HepG2 (cell line): ENCODE measurements around the gene ADAD1. TPM values are rescaled to one million over a fixed set of nuclear protein-coding genes. Genes with fewer than 3 reads are reported as not detected.

ENCODE experiments used
- ATAC-seq: fragments of 200-7000 bp; cut with Tn5 transposase; 3 replicates; pipeline ENCODE4 v1.9.1; 2020; ENCODE audit warnings: mild to moderate bottlenecking, moderate library complexity
- BruUV-seq: library from RNA; stranded (reverse); fragments of 400-500 nt; replicated peaks from 2 replicates; lab custom pipeline; 2021; lab: Mats Ljungman, UMichigan
- CTCF ChIA-PET: fragments of 300-600 bp; formaldehyde crosslinking; extraction: SDS; loops from one replicate; lab custom pipeline; 2021; ENCODE audit warnings: low total read pairs, inconsistent platforms, low intra/inter-chr PET ratio; lab: Yijun Ruan, JAX
- POLR2A ChIA-PET: fragments of 350-600 bp; sonication (Branson Sonifier 250); formaldehyde crosslinking; loops from one replicate; lab custom pipeline; 2020; ENCODE audit warnings: antibody characterized with exemption, inconsistent platforms; lab: Yijun Ruan, JAX
- DNase-seq: peaks from one replicate; pipeline ENCODE4 v3.0.0-alpha.2; 2015; ENCODE audit warnings: low spot score
- FAIRE-seq: peaks from 3 replicates; lab custom pipeline; 2011; peaks lifted over from hg19 to GRCh38; lab: Jason Lieb, UNC
- H2AFZ ChIP-seq: one replicate; pipeline ENCODE4 v1.6.1; 2011; ENCODE audit warnings: low read length, inconsistent platforms
- H3K27ac ChIP-seq: fragments of 300-600 bp; 3 replicates; pipeline ENCODE4 v1.8.0; 2011; ENCODE audit warnings: mixed run types, mild to moderate bottlenecking, mixed read lengths, low read length, inconsistent platforms; ENCODE audit not compliant: insufficient read depth; ENCODE audit errors: extremely low read length
- H3K27me3 ChIP-seq, 2 experiments: fragments of 200-600 bp in 1 of 2; 2 replicates in 1 of 2; 3 replicates in 1 of 2; pipeline versions ENCODE4 v1.6.0 to v1.8.0; 2011; ENCODE audit warnings: low read length in 2 of 2, mild to moderate bottlenecking in 2 of 2, moderate library complexity in 2 of 2, inconsistent platforms in 1 of 2; ENCODE audit not compliant: insufficient read depth in 2 of 2, control insufficient read depth in 1 of 2
- H3K36me3 ChIP-seq, 2 experiments: fragments of 200-600 bp in 1 of 2; replicated peaks in 1 of 2; 2 replicates in 1 of 2; 3 replicates in 1 of 2; pipeline versions ENCODE4 v1.5.1 to v1.8.0; 2011; ENCODE audit warnings: low read length in 2 of 2, inconsistent platforms in 1 of 2; ENCODE audit not compliant: insufficient read depth in 2 of 2, control insufficient read depth in 1 of 2
- H3K4me1 ChIP-seq: 2 replicates; pipeline ENCODE4 v1.5.1; 2012; ENCODE audit warnings: low read length, inconsistent platforms; ENCODE audit not compliant: insufficient read depth
- H3K4me2 ChIP-seq: 2 replicates; pipeline ENCODE4 v1.6.0; 2011; ENCODE audit warnings: low read depth, low read length, inconsistent platforms
- H3K4me3 ChIP-seq, 3 experiments: fragments of 200-600 bp in 1 of 3; sonication (generic), shearing (Covaris generic) in 1 of 3; replicated peaks in 1 of 3; 2 replicates each; pipeline ENCODE4 v1.5.1; 2011 to 2016; ENCODE audit warnings: low read length in 3 of 3, inconsistent platforms in 2 of 3, low read depth in 2 of 3, mild to moderate bottlenecking in 2 of 3, control low read depth in 1 of 3, mixed read lengths in 1 of 3; ENCODE audit not compliant: insufficient read depth in 1 of 3
- H3K79me2 ChIP-seq: one replicate; pipeline ENCODE4 v1.6.1; 2011; ENCODE audit warnings: low read length, inconsistent platforms; ENCODE audit not compliant: insufficient read depth
- H3K9ac ChIP-seq: 2 replicates; pipeline ENCODE4 v1.6.0; 2011; ENCODE audit warnings: mild to moderate bottlenecking, low read depth, low read length, inconsistent platforms; ENCODE audit not compliant: insufficient read depth
- H3K9me3 ChIP-seq: 2 replicates; pipeline ENCODE4 v1.5.1; 2012; ENCODE audit warnings: mild to moderate bottlenecking, low read length
- H4K20me1 ChIP-seq: 2 replicates; pipeline ENCODE4 v1.6.0; 2011; ENCODE audit warnings: inconsistent platforms, mild to moderate bottlenecking, low read length, moderate library complexity; ENCODE audit not compliant: insufficient read depth
- BRCA1 ChIP-seq: sonication (generic); formaldehyde crosslinking; IDR thresholded peaks from 2 replicates; pipeline ENCODE4 v1.4.0; 2020; ENCODE audit warnings: missing genetic modification reagents
- CEBPG ChIP-seq: IDR thresholded peaks from 2 replicates; pipeline ENCODE4 v1.6.1; 2016
- GFI1 ChIP-seq: sonication (generic); formaldehyde crosslinking; IDR thresholded peaks from 2 replicates; pipeline ENCODE4 v1.5.0; 2020; ENCODE audit warnings: missing genetic modification reagents, mild to moderate bottlenecking, borderline replicate concordance
- ZNF180 ChIP-seq: sonication (generic); formaldehyde crosslinking; IDR thresholded peaks from 2 replicates; pipeline ENCODE4 v1.4.0; 2020; ENCODE audit warnings: low read depth, missing genetic modification reagents, borderline replicate concordance
- ZNF382 ChIP-seq: sonication (generic); formaldehyde crosslinking; IDR thresholded peaks from 2 replicates; pipeline ENCODE4 v1.5.0; 2020; ENCODE audit warnings: missing genetic modification reagents, mild to moderate bottlenecking, borderline replicate concordance
- ZNF44 ChIP-seq: sonication (generic); formaldehyde crosslinking; IDR thresholded peaks from 2 replicates; pipeline ENCODE4 v1.5.1; 2020; ENCODE audit warnings: mild to moderate bottlenecking, missing genetic modification reagents
- WGBS: methylation state at CpG from one replicate; pipeline ENCODE4 v1.1.6; 2017; ENCODE audit warnings: low lambda C conversion rate; 5-methylcytosine and 5-hydroxymethylcytosine counted together
- in situ Hi-C: cut with HindIII; loops from 2 replicates; pipeline ENCODE4 v1.10.0; 2017; ENCODE audit warnings: low pct_unique_long_range_greater_than_20kb; ENCODE audit not compliant: extremely low pct_ligation_motif_present
- intact Hi-C: fragments of 100-400 bp; cut with micrococcal nuclease; formaldehyde crosslinking; loops from one replicate; pipeline ENCODE4 v1.10.0; 2022; ENCODE audit not compliant: unreplicated experiment
- polyA plus RNA-seq, 8 experiments: library from polyadenylated mRNA; depleted of rRNA in 3 of 8; stranded (reverse) in 7 of 8; unstranded in 1 of 8; fragments of >200 nt; fragmentation: Illumina TruSeq in 4 of 8; extraction: Trizol in 4 of 8; gene quantifications; 2 replicates each; pipeline versions ENCODE4 v1.2.1 to v1.2.3, GENCODE V29; 2011 to 2016; ENCODE audit warnings: low read depth in 4 of 8, missing spikeins in 1 of 8, mixed read lengths in 1 of 8; ENCODE audit not compliant: insufficient read depth in 1 of 8
- total RNA-seq, 5 experiments: library from RNA; depleted of rRNA; stranded (reverse); fragments of >200 nt; fragmentation: Illumina TruSeq; extraction: Trizol; gene quantifications; 2 replicates each; pipeline ENCODE4 v1.2.3, GENCODE V29; 2016; ENCODE audit warnings: low read depth in 1 of 5
- TF ChIP-seq, protein P1 (sequence below): sonication (generic); formaldehyde crosslinking; IDR thresholded peaks from 2 replicates; pipeline ENCODE4 v1.4.0; 2020; ENCODE audit warnings: missing genetic modification reagents
- TF ChIP-seq, protein P2 (sequence below): conservative IDR thresholded peaks from 2 replicates; pipeline ENCODE4 v1.6.1; 2018; ENCODE audit warnings: missing genetic modification reagents
- TF ChIP-seq, protein P3 (sequence below), 2 experiments: sonication (generic) in 1 of 2; formaldehyde crosslinking in 1 of 2; IDR thresholded peaks; 2 replicates each; pipeline versions ENCODE4 v1.4.0 to v1.6.1; 2016 to 2020; ENCODE audit warnings: borderline replicate concordance in 1 of 2, low read depth in 1 of 2, mild to moderate bottlenecking in 1 of 2, missing genetic modification reagents in 1 of 2
- TF ChIP-seq, protein P4 (sequence below): sonication (generic); formaldehyde crosslinking; IDR thresholded peaks from 2 replicates; pipeline ENCODE4 v1.5.0; 2020; ENCODE audit warnings: missing genetic modification reagents

ADAD1 gene
- total and polyA plus RNA-seq, 2 of the 13 experiments (the other 11 are each of a cell fraction or from before 2014, with no cell fraction given), result not detected

DNA sequence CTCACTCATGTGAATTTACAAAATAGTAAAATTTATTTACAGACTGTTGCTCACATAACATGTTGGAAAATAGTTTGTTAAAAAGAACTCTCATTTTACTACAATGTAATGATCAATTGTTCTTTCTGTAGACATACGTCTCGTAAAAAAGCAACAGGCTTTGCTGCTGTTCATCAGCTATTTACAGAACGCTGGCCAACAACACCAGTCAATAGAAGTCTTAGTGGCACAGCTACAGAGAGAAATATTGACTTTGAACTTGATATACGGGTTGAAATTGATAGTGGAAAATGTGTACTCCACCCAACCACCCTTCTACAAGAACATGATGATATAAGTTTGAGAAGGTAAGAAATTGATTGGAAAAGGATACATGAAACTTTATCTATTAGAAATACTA lies 47.6 kb upstream of the ADAD1 start:
- H3K9me3 ChIP-seq, result no peaks in the 10 kb centered on the region
- H3K27ac ChIP-seq, result no peak overlapping the region
- BruUV-seq, result no TSS peak
- no peaks in the 10 kb centered on the region for H4K20me1 ChIP-seq
- intact Hi-C loops, result no loop called here
- no peaks in the 10 kb centered on the region for H3K27me3 ChIP-seq
- H3K36me3 ChIP-seq, result peaks cover 1 to 6% of the 10 kb centered on the region in 2 experiments; a peak in 1 of 5 replicates
- DNase-seq (no peak), FAIRE-seq (no peak), ATAC-seq (no peak)
- in situ Hi-C loops, result no loop called here
- H3K4me3 ChIP-seq, result no peak overlapping the region
- no peaks in the 10 kb centered on the region for H3K4me1 ChIP-seq
- no peak overlapping the region for H3K9ac ChIP-seq
- 95% methylated on average over 4 of the region's 4 CpGs for WGBS
- no peak overlapping the region for H3K4me2 ChIP-seq
- ChIA-PET POLR2A (no interaction called here), CTCF (no interaction called here)
- H3K79me2 ChIP-seq, result no peaks in the 10 kb centered on the region
- H2AFZ ChIP-seq, result no peak overlapping the region
- TF ChIP-seq ZNF44 (no peak), ZNF180 (CRISPR knock-in tag) (no peak), BRCA1 (no peak)
- TF ChIP-seq, protein P1, sequence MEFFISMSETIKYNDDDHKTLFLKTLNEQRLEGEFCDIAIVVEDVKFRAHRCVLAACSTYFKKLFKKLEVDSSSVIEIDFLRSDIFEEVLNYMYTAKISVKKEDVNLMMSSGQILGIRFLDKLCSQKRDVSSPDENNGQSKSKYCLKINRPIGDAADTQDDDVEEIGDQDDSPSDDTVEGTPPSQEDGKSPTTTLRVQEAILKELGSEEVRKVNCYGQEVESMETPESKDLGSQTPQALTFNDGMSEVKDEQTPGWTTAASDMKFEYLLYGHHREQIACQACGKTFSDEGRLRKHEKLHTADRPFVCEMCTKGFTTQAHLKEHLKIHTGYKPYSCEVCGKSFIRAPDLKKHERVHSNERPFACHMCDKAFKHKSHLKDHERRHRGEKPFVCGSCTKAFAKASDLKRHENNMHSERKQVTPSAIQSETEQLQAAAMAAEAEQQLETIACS (CRISPR knock-in tag), result no peak

DNA sequence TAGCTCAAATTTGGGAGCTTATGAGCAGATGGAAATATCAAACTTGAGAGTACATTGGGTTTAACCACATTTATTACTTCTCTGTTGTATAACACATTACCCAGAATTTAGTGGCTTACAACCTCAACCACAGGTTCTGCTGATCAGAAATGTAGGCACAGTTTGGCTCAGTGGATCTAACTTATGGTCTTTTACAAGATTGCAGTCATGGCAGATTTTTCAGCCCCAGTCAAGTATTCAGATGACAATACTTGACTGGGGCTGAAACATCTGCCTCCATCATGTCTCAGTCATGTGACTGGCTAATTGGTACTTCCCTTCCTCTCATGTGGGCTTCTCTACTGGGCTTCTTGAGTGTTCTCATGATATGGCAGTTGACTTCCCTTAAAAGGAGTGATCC lies 44.0 kb upstream of the ADAD1 start:
- BruUV-seq, result no TSS peak
- no peak overlapping the region for H3K4me2 ChIP-seq
- intact Hi-C loops (no loop called here), in situ Hi-C loops (no loop called here)
- POLR2A ChIA-PET, result no interaction called here
- H4K20me1 ChIP-seq, result no peaks in the 10 kb centered on the region
- no peak overlapping the region for H2AFZ ChIP-seq
- no peaks in the 10 kb centered on the region for H3K9me3 ChIP-seq
- no peaks in the 10 kb centered on the region for H3K27me3 ChIP-seq
- H3K9ac ChIP-seq, result no peak overlapping the region
- H3K79me2 ChIP-seq, result no peaks in the 10 kb centered on the region
- H3K4me3 ChIP-seq, result no peak overlapping the region
- no peak for ATAC-seq
- CTCF ChIA-PET, result no interaction called here
- no peaks in the 10 kb centered on the region for H3K4me1 ChIP-seq
- no peak overlapping the region for H3K27ac ChIP-seq
- no peak for DNase-seq
- no peak for FAIRE-seq
- H3K36me3 ChIP-seq, result peaks cover 1 to 6% of the 10 kb centered on the region in 2 experiments; a peak in 2 of 5 replicates
- TF ChIP-seq, protein P2, sequence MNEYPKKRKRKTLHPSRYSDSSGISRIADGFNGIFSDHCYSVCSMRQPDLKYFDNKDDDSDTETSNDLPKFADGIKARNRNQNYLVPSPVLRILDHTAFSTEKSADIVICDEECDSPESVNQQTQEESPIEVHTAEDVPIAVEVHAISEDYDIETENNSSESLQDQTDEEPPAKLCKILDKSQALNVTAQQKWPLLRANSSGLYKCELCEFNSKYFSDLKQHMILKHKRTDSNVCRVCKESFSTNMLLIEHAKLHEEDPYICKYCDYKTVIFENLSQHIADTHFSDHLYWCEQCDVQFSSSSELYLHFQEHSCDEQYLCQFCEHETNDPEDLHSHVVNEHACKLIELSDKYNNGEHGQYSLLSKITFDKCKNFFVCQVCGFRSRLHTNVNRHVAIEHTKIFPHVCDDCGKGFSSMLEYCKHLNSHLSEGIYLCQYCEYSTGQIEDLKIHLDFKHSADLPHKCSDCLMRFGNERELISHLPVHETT, result no peak
- TF ChIP-seq ZNF382 (no peak), GFI1 (CRISPR knock-in tag) (no peak), CEBPG (no peak)
- TF ChIP-seq, protein P3, sequence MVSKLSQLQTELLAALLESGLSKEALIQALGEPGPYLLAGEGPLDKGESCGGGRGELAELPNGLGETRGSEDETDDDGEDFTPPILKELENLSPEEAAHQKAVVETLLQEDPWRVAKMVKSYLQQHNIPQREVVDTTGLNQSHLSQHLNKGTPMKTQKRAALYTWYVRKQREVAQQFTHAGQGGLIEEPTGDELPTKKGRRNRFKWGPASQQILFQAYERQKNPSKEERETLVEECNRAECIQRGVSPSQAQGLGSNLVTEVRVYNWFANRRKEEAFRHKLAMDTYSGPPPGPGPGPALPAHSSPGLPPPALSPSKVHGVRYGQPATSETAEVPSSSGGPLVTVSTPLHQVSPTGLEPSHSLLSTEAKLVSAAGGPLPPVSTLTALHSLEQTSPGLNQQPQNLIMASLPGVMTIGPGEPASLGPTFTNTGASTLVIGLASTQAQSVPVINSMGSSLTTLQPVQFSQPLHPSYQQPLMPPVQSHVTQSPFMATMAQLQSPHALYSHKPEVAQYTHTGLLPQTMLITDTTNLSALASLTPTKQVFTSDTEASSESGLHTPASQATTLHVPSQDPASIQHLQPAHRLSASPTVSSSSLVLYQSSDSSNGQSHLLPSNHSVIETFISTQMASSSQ (IDR thresholded peaks at IDR 0.05; ENCODE audit: low read depth), result no peak
- TF ChIP-seq, protein P3 (CRISPR knock-in tag; IDR thresholded peaks at IDR 0.05; ENCODE audit: borderline replicate concordance), result no peak
- TF ChIP-seq, protein P4, sequence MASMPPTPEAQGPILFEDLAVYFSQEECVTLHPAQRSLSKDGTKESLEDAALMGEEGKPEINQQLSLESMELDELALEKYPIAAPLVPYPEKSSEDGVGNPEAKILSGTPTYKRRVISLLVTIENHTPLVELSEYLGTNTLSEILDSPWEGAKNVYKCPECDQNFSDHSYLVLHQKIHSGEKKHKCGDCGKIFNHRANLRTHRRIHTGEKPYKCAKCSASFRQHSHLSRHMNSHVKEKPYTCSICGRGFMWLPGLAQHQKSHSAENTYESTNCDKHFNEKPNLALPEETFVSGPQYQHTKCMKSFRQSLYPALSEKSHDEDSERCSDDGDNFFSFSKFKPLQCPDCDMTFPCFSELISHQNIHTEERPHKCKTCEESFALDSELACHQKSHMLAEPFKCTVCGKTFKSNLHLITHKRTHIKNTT, result no peak
